Amniotic epithelial cell (primary cell): Measurements from ENCODE around the gene GGT5.
"Not testable (repeated sequence)": the region's sequence is repeated elsewhere in the genome, so short reads cannot be mapped to it uniquely, and the experiment has no call there.

Experiments used
- DNase-seq: peaks from one replicate; pipeline ENCODE4 v3.0.0-alpha.2; 2010; ENCODE audit warnings: low read depth

GGT5 gene

GRCh38 chr22:24263479-24263878 is 18.6 kb upstream of the GGT5 start:
- not testable (repeated sequence) for DNase-seq

DNA sequence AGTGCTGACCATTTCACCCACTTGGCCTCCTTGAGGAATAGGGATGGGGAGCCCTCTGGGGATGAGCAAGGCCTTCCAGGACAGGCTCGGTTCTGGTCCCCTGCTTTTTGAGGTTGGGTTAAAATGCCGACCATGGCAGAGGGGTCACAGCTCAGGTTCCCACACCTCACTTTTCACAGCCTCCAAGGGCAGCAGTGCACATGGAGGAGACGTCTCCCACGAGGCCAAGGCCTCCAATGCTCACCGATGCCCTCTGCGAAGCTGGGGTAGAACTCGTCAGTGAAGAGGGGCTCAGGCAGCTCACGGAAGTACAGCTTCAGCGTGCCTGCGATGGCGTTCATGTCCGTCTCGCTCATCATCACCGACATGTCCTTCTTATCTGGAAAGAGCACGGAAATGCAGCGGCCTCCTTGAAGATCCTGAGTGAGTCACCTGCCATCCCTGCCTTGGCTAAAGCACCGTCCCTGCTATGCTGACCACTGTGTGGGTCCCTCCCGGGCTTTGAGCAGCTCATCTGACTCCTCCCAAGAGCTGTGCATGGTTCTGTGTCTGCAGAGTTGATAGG is 17.4 kb upstream of the GGT5 start:
- not testable (repeated sequence) for DNase-seq

DNA sequence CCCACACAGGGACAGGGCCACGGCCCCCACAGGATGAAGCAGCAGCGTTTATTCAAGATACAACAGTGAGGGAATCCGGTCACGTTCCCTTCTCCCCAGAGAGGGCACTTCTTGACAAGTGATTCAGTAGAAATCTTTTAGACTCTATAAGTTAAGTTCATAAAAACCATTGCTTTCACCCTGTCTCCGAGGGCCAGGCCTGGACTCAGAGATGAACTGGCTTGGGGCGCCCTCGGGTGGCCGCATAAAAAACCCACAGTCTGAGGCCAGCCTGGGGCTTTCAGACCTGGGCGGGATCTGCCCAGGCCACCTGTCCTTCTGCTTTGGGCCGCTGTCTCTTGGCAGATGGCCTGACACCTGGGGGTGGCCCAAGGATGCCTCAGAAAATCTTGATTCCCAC is 14.6 kb upstream of the GGT5 start:
- peak; percentile 78 for DNase-seq

DNA sequence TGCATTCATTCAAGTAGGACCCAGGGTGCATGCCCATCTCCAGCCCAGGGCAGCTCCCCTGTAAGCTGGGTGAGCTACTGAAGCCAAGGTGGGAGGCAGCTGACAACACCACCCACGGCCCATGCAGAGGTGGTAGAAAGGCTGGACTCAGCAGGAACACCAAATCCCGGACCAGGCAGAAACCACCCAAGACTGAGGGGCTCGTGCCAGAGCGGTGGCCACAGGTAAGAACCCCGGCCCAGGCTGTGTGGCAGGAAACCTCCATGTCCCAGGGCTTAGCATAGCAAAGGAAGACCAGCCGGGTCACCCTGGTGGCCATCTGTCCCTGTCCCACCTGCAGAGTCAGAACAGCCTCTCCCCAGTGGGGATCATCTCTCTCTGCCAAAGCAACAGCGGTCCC is 11.9 kb upstream of the GGT5 start:
- not testable (repeated sequence) for DNase-seq

DNA sequence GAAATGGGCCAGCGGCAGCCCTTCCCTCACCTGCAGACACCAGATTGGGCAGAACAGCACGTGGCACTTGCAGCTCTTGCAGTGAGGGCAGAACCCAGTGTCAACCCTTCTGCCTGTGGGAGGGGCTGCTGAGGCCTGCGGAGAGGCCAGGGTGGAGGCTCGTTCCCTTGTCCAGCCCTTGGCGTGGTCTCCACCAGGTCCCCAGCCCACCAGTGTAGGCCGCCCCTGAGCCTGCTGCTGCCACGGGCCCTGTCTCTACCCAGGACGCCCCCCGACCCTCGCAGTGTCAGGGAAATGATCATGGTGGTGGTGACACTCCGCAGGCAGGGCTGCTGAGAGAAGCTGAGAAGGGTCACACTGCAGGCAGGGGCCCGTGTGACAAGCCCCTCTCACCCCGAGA is 11.3 kb upstream of the GGT5 start:
- DNase-seq = not testable (repeated sequence)

DNA sequence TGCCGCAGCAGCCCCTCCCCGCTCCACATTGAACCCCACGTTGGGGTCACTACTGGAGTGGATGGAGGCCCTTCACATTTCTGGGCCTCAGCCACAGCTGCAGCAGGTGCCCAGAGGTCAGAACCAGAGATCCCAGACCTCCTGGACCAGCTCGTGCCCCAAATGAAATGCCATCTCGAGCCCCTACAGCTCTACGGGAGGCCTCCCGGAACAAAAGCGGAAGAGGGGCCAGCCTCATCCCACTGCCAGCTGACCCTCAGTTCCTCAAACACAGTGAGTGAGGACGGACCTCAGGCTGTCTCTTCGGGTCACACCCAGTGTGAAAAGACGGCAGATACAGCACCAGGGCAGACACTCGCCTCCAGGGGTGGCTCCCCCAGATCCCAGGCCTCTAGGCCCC is 8.2 kb upstream of the GGT5 start:
- DNase-seq = not testable (repeated sequence)

- DNase-seq = not testable (repeated sequence)
These were observed 6.4 kb upstream of the GGT5 start for GRCh38 chr22:24251286-24251685.

DNA sequence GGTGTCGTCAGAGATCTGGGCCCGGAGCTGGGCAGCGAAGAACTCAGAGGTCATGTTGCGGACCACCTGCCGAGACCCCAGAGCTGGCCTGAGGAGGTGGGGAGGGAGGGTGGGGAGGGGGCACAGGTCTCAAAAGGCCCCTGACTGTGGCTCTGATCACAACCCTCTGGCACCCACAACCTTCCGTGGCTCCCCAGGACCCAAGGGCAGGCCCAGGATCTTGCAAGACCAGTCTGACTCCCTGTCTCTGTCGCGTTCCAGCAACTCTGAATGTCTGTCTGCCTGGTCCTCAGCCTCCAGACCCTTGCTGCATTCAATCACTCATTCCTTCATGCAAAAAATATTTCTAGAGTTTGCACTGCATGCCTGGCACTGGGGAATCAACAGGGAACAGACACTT is 4.5 kb upstream of the GGT5 start:
- not testable (repeated sequence) for DNase-seq

- not testable (repeated sequence) for DNase-seq
These were observed 3.7 kb upstream of the GGT5 start for GRCh38 chr22:24248611-24249010.

DNA sequence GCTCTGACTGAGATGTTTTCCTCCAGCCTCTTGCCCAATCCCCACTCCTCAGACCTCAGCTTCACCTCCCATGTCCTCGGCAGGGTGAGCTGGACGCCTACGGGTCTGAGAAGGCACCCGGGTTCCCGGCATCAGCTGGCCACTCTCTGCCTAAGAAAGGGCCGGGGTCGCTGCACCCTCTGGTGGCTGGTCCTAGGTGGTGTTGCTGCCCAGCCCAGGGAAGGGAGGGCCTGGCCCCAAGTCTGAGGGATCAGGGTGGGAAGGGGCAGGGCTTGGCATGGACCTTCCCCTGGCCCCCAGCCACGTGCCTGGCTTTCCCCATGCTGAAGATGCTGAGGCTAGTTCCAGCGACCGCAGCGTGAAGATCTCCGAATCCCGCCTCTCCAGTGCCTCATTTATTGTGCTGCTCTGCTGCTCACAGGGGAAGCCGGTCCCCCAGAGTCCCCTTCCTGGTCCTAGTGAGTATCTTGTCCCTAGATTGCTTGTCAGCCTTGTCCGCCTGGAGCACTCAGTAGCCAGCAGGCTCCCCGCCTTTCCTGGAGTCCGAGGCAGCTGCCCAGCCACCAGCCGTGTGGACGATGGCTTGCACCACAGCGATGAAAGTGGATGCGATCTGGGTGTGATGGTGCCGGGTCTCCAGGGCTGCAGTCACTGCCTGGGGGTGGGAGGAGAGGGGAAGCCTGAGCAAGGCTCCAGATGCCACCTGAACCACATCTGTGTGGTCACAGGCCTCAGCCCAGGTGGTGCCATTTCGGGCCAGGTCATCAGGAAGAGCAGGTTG is 2.9 kb upstream of the GGT5 start:
- peak; percentile 99 for DNase-seq

DNA sequence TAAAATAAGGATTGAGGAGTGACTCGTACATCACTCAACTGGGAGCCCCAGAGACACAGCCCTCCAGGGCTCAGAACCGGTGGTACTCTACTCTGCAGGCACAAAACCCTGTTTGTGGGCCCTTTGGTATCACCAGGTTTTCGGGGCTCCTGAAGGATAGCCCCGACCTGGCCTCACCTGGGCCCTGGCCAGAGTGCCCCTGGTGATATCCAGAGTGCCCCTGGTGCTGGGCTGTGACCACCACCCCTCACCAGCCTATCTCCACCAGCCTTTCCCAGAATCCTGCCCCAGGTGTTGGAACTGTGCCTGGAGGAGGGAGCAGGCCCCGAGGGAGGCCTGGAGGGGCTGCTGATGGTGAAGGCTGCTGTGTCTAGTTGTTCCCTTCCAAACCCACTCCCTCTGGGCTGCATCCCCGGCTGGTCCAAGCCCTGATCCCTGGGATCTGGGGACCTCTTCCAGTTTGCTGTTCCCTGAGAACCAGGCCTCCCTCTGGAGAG is 2.2 kb upstream of the GGT5 start:
- peak; percentile 22 for DNase-seq

- peak; percentile 89 for DNase-seq
These were observed 991 bp upstream of the GGT5 start for GRCh38 chr22:24245584-24246561.

DNA sequence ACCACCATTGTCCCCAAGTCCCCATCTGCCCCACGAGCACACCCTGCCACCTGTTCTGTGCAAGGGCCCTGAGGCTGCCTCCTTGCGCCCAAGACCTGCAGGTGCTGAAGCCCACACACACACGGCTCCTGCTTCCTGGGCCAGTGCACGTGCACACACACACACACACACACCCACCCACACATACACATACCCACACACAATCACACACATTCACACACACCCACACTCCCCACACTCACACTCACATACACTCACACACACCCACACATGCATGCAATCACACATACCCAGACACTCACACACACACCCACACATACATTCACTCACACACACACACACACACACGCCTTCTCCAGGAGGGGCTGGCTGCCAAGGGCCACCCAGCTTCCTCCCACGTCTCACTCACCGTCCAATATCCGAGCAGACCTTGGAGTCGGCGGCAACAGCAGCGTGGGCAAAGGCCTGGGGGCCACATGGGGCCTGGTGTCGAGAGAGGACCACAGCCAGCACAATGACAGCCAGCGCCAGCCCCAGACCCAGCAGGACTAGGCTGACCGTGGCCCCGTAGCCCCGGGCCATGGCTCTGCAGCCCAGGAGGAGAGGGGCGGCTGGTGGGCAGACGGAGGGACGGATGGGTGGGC is 616 bp downstream of the GGT5 start:
- peak; percentile 77 for DNase-seq

GRCh38 chr22:24243417-24243816 is 1.5 kb downstream of the GGT5 start:
- DNase-seq = peak; percentile 37

- DNase-seq = not testable (repeated sequence)
These were observed 3.7 kb downstream of the GGT5 start for GRCh38 chr22:24240985-24241692.

GRCh38 chr22:24240381-24240780 is 4.5 kb downstream of the GGT5 start:
- peak; percentile 23 for DNase-seq

GRCh38 chr22:24238101-24238694 is 6.7 kb downstream of the GGT5 start:
- peak; percentile 78 for DNase-seq

- no peak for DNase-seq
These were observed 8.2 kb downstream of the GGT5 start for GRCh38 chr22:24236656-24237055.

- no peak for DNase-seq
These were observed 9.6 kb downstream of the GGT5 start for GRCh38 chr22:24235315-24235714.

- no peak for DNase-seq
These were observed 11.1 kb downstream of the GGT5 start for GRCh38 chr22:24233816-24234215.

DNA sequence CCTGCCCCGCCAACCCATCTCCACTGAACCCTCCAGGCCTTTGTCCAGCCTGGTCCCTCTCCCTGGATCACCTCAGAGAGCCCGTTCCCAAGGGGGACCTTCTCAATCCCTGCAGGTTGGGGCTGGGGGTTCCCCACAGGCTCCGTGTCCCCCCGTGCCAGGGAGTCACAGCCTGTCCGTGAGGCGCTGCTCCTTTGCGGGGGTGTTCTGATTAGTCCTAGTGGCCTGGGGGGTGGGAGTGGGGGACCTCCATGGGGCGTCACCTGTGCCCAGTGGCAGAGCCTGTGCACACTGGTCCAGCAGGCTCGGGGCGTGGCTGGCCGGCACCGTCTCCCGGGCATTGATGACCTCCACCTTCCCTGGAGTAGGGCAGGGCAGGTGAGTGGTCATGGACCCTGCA is 11.6 kb downstream of the GGT5 start:
- DNase-seq = no peak
